Activated naive CD8-positive, alpha-beta T cell (primary cell): ENCODE measurements around the gene HSCB.
"Not testable (repeated sequence)": the region's sequence is repeated elsewhere in the genome, so short reads cannot be mapped to it uniquely, and the experiment has no call there.

Experiments
- H3K27ac Mint-ChIP-seq: one replicate; pipeline ENCODE4 v1.8.0; 2021; ENCODE audit warnings: mixed read lengths
- H3K27me3 Mint-ChIP-seq: one replicate; pipeline ENCODE4 v1.8.0; 2021; ENCODE audit warnings: mixed read lengths
- H3K36me3 Mint-ChIP-seq: one replicate; pipeline ENCODE4 v1.8.0; 2021; ENCODE audit warnings: mixed read lengths
- H3K4me1 Mint-ChIP-seq: one replicate; pipeline ENCODE4 v1.8.0; 2021; ENCODE audit warnings: low read depth, mixed read lengths
- H3K4me3 Mint-ChIP-seq: one replicate; pipeline ENCODE4 v1.8.0; 2021; ENCODE audit warnings: mild to moderate bottlenecking, mixed read lengths
- H3K9me3 Mint-ChIP-seq: one replicate; pipeline ENCODE4 v1.8.0; 2021; ENCODE audit warnings: low read depth, mixed read lengths

The HSCB gene

GRCh38 chr22:28793976-28794584, 52.2 kb downstream of the HSCB start:
- H3K27me3 Mint-ChIP-seq = no peaks in the 10 kb centered on the region
- no peaks in the 10 kb centered on the region for H3K9me3 Mint-ChIP-seq
- peaks cover 12% of the 10 kb centered on the region for H3K36me3 Mint-ChIP-seq
- peaks cover 70% of the 10 kb centered on the region for H3K4me1 Mint-ChIP-seq
- no peak overlapping the region for H3K4me3 Mint-ChIP-seq
- H3K27ac Mint-ChIP-seq = peak overlapping the region; percentile 72

DNA sequence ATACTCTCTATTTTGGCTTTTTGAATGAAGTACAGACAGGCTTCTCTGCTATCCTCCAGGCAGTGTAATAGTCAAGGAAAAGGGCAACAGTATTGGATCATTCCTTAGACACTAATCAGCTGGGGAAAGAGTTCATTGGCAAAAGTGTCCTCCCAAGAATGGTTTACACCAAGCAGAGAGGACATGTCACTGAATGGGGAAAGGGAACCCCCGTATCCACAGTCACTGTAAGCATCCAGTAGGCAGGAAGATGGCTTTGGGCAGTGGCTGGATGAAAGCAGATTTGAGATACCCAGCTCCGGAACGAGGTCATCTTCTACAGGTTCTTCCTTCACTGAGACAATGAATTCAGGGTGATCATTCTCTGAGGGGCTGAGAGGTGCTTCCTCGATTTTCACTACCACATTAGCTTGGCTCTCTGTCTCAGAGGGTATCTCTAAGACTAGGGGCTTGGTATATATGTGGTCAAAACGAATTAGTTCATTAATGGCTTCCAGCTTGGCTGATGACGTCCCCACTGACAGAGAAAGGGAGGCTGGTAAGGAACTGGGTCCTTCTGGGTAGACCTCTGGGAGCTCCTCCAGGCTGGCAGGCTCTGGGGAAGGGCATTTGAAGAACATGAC, 53.3 kb downstream of the HSCB start:
- Mint-ChIP-seq H3K9me3 (no peaks in the 10 kb centered on the region), H3K4me3 (no peak overlapping the region), H3K27me3 (no peaks in the 10 kb centered on the region), H3K27ac (peak overlapping the region; percentile 79), H3K36me3 (peaks cover 12% of the 10 kb centered on the region), H3K4me1 (peaks cover 71% of the 10 kb centered on the region)

DNA sequence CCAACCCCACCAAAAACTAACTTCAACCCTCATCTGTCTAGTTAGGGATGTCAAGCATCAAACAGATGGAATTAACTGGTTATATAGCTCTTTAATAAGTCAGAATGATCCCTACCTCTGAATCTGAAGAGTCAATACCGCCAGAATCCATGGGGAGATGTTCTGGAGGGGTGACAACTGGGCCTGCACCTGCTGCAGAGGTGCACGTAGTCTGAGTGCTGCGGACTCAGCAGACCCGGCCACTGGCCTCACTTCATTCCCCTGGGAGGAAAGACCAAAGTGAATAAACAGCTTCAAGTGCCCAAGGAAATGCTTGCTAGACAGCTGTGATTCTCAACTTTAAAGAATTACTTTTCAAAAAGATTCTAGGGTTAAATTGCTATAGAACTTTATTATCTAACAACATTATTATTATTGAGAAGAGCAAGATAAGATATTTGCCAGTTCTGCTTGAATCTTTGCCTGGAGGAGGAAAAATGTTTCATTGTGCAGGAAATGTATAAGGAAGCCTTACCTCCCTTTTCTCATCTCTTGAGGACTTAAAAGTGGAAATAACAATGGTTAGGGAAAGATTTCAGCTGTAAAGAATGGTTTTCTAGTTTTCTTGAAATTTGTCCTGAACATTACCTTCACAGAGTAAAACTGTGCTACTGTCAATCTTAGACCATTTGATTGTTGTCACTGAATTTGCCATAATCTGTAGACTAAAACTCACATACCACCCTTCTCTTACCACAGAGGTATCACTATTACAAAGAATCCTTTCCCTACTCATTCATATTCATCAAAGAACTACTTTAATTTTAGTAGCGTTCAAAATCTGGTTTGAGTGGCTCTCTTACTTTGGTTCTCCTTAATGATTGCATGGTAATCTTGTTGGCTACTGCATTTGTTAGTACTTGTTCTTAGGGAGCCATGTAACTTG, 54.4 kb downstream of the HSCB start:
- H3K9me3 Mint-ChIP-seq = no peaks in the 10 kb centered on the region
- no peaks in the 10 kb centered on the region for H3K27me3 Mint-ChIP-seq
- peak overlapping the region; percentile 94 for H3K4me3 Mint-ChIP-seq
- H3K27ac Mint-ChIP-seq = peak overlapping the region; percentile 79
- H3K4me1 Mint-ChIP-seq = peaks cover 67% of the 10 kb centered on the region
- peaks cover 12% of the 10 kb centered on the region for H3K36me3 Mint-ChIP-seq

DNA sequence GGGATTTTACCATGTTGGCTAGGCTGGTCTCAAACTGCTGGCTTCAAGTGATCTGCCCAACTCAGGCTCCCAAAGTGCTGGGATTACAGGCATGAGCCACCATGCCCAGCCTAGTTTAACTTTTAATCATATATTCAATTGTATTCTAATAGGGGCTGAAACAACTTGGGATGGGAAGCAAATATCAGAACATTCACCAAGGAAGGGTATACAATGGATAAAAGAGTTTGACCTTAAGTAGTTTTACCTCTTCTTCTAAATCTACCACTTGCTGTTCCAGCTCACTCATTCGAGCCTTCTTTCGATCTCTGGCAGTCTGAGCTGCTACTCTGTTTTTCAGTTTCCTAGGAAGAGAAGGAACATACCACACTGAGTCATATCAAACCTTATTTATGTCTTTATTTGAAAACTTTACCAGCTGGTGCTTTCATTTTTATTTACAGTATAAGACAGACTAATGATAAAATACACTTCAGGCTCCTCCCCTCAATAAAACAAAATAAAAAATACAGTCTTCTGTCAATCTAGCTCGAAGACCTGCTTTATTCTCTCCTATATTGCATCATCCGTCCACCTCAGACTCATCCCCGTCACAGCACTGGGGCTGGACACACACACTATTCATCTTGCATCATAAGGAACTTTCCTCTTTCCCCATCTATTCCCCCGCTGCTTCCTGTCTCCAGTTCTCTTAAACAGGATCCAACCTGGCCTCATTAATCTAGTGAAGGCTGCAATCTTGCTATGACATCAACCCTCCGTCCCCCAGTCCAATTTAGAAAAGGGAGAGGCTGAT, 57.2 kb downstream of the HSCB start:
- H3K27ac Mint-ChIP-seq = peak overlapping the region; percentile 92
- H3K9me3 Mint-ChIP-seq = no peaks in the 10 kb centered on the region
- no peaks in the 10 kb centered on the region for H3K27me3 Mint-ChIP-seq
- H3K4me3 Mint-ChIP-seq = peak overlapping the region; percentile 94
- peaks cover 61% of the 10 kb centered on the region for H3K4me1 Mint-ChIP-seq
- H3K36me3 Mint-ChIP-seq = peaks cover 12% of the 10 kb centered on the region

DNA sequence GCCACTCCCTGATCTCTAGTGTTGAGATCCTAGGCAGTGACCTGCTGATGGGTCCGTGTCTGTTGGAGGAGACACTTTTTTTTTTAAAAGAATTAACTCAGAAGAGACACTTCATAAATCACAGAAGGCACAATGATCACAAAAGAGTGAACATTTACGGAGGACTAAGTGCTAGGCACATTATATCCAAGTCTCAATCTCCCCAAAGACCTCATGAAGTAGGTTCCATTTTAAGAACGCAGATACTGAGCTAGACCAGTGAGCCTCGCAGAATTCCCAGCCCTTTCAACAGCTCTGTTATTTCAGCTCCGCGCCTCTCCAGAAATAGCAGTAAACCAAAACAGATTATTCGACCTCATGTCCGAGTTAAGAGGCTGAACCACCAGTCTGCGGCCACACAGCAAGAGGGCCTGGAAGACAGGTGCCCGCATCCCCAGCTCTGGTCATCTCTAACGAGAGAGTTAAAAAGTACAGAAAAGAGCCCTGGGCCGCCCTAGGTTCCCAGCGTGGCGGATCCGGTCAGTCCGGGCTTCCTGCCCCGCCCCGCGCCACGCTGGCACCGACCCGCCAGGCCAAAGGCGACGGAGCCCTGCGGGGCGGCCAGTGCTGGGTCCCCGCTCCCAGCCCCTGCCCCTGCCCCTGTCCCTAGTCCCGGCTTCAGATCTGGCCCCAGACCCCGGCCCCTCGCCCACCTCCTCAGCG, 57.9 kb downstream of the HSCB start:
- peak overlapping the region; percentile 94 for H3K4me3 Mint-ChIP-seq
- H3K27me3 Mint-ChIP-seq = no peaks in the 10 kb centered on the region
- no peaks in the 10 kb centered on the region for H3K9me3 Mint-ChIP-seq
- H3K27ac Mint-ChIP-seq = peak overlapping the region; percentile 92
- H3K36me3 Mint-ChIP-seq = peaks cover 7% of the 10 kb centered on the region
- peaks cover 58% of the 10 kb centered on the region for H3K4me1 Mint-ChIP-seq

- Mint-ChIP-seq H3K4me3 (peak within 1 kb of the TSS; percentile 94), H3K4me1 (peaks cover 53% of the 10 kb centered on the region), H3K27ac (peak within 1 kb of the TSS; percentile 99), H3K9me3 (no peaks in the 10 kb centered on the region), H3K36me3 (peaks cover 7% of the 10 kb centered on the region), H3K27me3 (no peaks in the 10 kb centered on the region)
Measured at GRCh38 chr22:28800308-28801041, 58.6 kb downstream of the HSCB start, which contains the start of gene XBP1. Gene XBP1, minus strand, starts transcription at chr22:28800569.

- no peaks in the 10 kb centered on the region for H3K36me3 Mint-ChIP-seq
Measured at GRCh38 chr22:28801845-28802594, 60.2 kb downstream of the HSCB start.

DNA sequence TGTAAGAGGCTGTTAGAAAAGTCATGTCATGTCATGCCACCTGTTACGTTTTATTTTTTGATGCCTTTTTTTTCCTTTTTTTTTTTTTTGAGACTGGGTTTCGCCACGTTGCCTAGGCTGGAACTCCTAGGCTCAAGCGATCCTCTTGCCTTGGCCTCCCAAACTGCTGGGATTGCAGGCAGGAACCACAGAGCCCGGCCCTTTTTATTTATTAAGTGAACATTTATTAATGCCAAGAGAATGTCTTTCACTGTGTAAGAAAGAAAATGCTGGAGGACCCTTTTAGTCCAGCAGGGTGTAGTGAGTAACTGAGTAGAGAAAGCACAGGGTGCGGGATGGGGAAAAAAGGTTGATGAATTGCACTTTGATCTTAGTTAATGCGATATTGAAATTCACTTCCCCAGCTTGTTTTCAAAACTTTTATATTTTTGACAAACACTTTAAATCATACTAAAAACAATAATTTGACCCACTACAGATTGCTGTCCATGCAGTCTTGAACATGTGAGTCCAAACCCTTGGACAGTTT, 60.8 kb downstream of the HSCB start:
- Mint-ChIP-seq H3K4me3 (peak overlapping the region; percentile 94), H3K27ac (peak overlapping the region; percentile 93), H3K36me3 (no peaks in the 10 kb centered on the region)

More at GRCh38 chr22:28801845-28802594, 60.2 kb downstream of the HSCB start:
- Mint-ChIP-seq H3K27ac (peak overlapping the region; percentile 93), H3K4me1 (peaks cover 45% of the 10 kb centered on the region), H3K4me3 (peak overlapping the region; percentile 94), H3K27me3 (no peaks in the 10 kb centered on the region), H3K9me3 (no peaks in the 10 kb centered on the region)

DNA sequence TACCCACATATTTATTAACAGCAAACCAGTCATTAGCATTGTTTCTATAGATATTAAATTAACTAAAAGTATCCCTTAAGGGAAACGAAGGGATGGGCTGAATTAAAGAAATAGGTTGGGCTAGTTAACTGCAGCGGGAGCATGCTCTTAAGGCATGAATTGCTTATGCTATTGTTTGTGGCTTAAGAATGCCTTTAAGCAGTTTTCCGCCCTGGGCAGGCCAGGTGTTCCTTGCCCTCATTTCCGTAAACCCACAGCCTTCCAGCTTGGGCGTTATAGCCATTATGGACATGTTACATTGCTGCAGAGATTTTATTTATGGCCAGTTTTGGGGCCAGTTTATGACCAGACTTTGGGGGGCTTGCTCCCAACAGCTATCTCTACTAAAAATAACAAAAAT, 63.6 kb downstream of the HSCB start:
- peaks cover 50% of the 10 kb centered on the region for H3K4me1 Mint-ChIP-seq
- not testable (repeated sequence) for H3K27ac Mint-ChIP-seq, H3K4me3 Mint-ChIP-seq, H3K9me3 Mint-ChIP-seq, H3K27me3 Mint-ChIP-seq, H3K36me3 Mint-ChIP-seq

More for the DNA sequence above, 60.8 kb downstream of the HSCB start:
- Mint-ChIP-seq H3K4me1 (peaks cover 42% of the 10 kb centered on the region), H3K27me3 (no peaks in the 10 kb centered on the region), H3K9me3 (no peaks in the 10 kb centered on the region)
